HG02884 (cell line): ENCODE measurements around the gene ADK.
"Not testable (repeated sequence)": the region's sequence is repeated elsewhere in the genome, so short reads cannot be mapped to it uniquely, and the experiment has no call there.

Experiments used
- ATAC-seq: cut with Tn5 transposase; IDR thresholded peaks from one replicate; pipeline ENCODE4 v1.9.1; 2021; ENCODE audit warnings: mild to moderate bottlenecking, moderate library complexity; ENCODE audit not compliant: unreplicated experiment

Gene ADK

DNA sequence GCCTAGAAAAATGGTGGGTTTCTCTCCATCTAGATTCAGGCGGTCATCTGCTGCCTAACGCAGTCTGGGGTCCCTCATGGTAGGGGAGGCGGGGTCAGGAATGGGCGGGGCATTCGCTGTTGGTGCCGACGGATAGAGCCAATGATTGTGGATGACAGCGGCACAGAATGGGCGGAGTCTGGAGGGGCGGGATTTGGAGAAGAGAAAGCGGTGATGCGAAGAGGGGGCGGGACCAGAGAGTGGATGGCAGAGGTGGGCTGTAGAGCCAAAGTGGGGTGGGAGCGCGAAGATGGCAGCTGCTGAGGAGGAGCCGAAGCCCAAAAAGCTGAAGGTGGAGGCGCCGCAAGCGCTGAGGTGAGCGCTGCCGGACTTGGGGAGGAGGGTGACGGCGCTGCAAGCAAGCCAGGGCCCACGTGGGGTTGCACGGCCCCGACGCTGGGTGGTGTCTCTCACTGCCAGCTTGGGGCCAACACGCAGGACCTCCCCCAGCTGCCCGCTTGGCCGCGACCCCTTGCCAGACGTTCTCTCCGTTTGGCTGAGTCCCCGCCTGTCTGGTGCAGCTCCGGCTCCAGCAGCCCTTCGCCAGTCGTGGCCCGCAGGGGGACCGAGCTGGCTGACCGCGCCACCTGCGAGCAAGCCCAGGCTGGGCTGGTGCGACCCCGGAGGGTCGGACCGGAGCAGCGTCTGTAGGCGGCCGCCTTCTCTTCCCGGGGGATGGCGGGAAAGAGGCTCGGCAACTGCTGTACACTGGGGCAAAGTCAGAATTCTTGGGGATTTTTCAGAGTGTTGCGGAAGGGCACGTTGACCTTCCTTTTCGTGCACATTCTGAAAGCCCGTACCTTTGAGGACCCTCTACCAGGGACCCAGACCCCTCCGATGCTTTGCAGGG lies at the start of gene ADK:
Gene ADK, plus strand, starts transcription at position 232 of the 889 bp plus-strand sequence. Its CDS starts 58 bp downstream, at position 290.
- ATAC-seq = peak; percentile 80

DNA sequence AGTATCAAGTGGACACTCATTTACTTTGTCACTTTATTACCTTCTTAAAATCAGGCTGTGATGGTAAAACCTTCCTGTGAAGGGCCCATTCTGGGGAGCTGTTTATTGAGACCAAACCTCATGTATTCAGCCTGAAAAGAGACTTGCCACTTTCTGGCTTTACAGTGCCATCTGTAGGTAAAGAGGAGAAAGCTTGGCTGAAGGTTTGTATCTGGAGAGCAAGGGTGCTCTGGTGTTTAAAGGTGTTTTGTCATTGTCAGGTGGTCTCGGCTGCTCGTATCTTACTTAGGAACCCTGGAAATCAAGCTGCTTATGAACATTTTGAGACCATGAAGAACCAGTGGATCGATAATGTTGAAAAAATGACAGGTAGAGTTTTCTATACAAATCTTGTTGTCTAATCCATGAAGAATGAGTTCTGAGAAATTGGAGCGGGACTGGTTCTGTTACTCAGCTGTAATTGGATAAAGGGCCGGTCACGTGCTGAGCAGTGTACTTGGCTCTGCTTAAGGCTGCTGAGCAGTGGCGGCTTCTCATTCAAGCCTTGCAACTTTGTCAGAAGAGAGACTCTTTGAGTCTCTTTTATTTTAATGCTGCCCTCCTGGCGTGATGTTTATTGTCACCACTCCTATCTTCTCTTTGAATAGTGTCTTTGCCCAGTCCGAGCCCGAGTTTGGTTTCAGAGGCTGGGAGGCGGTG lies 47.3 kb upstream of the ADK start:
- ATAC-seq = no peak

- no peak for ATAC-seq
These were observed 46.5 kb upstream of the ADK start for GRCh38 chr10:74104480-74104879.

GRCh38 chr10:74104996-74105395 lies 46.0 kb upstream of the ADK start:
- ATAC-seq = no peak

GRCh38 chr10:74107391-74107790 lies 43.6 kb upstream of the ADK start:
- no peak for ATAC-seq

DNA sequence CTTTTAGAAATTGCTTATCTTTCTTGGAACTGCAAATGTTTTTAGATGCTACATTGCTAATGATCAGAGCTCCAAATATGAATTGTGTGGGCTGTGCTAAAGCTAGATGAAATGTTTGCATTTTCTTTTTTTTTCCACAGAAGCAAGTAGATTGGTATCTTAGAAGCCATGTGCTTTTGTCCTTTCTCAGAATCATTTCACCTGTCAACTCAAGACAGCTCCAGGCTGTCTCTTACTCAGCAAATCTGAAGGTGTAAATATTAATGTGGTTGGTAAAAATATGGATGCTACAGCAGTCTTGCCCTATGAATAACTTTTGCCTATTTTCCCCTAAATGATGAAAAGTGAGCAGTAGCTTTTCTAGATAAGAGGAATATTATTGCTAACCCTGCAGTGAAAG lies 41.6 kb upstream of the ADK start:
- no peak for ATAC-seq

GRCh38 chr10:74110120-74110519 lies 40.9 kb upstream of the ADK start:
- ATAC-seq = no peak

GRCh38 chr10:74111799-74112198 lies 39.2 kb upstream of the ADK start:
- ATAC-seq = no peak

- no peak for ATAC-seq
These were observed 37.5 kb upstream of the ADK start for GRCh38 chr10:74113546-74113945.

GRCh38 chr10:74114041-74114448 lies 37.0 kb upstream of the ADK start:
- no peak for ATAC-seq

DNA sequence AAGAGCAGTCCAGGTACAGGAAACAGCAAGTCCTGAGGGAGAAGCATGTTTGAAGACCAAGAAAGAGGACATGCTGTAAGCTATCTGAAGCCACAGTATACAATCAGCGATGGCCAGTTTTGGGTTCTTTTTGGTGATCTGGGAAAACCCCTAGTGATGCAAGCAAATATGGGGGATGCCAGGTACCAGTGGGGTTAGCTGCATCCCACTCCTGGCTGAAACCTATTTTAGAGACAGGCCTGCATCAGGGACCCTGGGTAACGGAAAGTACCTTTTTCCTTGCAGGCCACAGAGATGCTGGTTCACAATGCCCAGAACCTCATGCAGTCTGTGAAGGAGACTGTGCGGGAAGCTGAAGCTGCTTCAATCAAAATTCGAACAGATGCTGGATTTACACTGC lies 33.3 kb upstream of the ADK start:
- no peak for ATAC-seq

- no peak for ATAC-seq
These were observed 32.2 kb upstream of the ADK start for GRCh38 chr10:74118804-74119203.

- ATAC-seq = no peak
These were observed 30.1 kb upstream of the ADK start for GRCh38 chr10:74120911-74121310.

DNA sequence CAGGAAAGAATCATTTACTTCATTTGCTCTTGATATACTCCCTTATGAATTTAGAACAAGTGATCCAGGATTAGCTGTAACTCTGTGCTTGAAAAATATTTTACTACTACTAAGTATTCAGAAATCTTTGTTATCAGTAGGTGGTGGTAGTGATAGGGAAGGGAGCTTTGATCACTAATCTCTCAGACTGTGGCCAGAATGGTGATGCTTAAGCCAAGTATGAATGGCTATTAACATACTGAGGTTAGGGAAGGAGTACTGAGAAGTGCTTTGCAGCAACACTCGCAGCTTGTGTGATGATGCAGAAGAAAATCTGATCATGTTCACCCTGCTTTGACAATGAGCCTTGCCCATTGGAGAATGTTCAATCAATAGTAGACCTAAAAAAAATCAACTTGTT lies 29.7 kb upstream of the ADK start:
- ATAC-seq = no peak

DNA sequence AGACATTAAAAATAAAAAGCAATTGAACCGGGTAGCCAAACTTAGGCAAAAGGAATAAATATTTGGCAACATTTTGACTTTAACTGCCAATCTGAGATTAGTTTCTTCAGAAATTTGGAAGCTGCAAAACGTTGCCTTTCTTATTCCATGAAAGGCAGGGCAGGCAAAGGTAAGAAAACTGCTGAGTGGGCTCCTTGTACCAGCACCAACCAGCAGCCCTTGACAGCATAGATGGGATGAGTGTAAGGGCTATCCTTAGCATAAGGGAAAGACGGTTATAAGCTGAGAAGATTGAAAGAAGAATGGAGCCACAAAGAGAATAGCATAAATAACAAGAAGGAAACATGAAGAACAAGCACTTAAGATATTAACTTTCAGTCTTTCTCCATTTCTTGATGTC lies 29.0 kb upstream of the ADK start:
- no peak for ATAC-seq

DNA sequence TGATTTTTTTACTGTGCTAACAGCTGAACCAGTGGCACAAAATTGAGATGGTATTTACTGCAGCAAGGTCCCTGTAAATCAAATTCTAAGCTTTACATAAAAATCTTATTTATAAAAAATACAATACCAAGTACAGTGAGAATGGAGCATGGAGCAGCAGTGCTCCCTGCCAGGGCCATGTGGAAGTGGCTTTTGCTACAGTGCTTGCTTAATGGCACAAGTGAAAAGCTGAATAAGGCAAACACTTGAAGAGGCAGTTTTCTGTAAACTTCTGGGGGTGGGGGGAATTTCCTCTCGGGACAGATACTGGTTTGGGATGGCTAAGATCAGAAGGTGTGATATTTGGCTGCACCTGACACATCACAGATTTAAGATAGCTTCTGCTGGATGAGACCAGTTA lies 27.9 kb upstream of the ADK start:
- no peak for ATAC-seq

DNA sequence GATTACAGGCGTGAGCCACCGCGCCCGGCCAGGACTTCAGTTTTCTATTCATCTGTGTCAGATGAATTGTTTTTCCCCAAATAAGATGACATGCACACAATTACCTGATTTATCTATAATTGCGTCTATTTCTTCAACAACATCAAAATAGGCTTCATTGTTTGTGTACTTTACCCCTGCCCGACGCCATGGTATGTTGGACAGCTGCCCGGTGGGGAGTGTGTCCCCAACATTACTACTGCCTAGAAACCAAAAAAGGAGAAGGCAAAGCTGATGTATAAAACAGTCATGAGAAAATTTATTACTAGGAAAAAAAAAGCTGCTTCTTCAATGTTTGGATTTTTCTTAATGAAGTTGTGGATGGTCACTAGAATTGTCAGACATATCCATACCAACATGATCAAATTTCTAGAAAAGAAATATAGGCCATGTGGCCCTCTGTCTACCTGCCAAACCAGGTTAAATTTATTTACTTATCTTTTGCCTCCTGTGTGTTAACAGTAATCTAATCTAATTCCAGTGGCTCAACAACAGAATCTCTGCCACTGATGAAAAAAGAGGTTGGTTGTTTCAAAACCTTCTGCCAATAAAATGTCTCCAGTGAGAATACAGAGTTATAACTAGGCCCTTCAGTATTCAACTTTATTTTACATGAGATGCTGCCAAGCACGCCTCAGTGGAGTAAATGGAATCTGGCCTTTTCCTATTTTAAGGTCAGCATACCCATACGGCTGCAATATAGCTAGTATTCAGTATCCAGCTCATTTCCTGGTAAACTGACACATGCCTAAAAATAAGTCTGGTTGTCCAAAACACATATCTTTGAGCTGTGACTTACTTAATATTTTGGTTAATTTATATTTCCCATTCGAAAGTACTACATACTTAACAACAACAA lies 16.8 kb upstream of the ADK start:
- ATAC-seq = no peak

DNA sequence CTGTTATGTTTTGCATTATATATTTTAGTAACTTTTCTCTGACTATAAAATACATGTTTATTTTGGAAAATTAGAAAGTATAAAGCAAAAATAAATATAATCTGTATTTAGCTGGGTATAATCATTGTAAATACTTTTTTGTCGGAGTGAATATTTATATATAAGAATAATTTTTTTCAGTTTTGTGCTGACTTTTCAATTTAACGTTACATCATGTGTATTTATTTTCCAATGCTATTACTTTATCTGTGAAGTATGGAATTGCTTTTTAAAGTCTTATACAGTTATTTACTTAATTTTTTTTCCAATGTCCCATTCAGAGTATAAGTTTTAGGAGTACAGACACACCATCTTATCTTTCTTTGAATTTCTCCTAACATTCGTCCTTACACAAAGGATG lies 15.6 kb upstream of the ADK start:
- no peak for ATAC-seq

- no peak for ATAC-seq
These were observed 13.0 kb upstream of the ADK start for GRCh38 chr10:74137992-74138391.

DNA sequence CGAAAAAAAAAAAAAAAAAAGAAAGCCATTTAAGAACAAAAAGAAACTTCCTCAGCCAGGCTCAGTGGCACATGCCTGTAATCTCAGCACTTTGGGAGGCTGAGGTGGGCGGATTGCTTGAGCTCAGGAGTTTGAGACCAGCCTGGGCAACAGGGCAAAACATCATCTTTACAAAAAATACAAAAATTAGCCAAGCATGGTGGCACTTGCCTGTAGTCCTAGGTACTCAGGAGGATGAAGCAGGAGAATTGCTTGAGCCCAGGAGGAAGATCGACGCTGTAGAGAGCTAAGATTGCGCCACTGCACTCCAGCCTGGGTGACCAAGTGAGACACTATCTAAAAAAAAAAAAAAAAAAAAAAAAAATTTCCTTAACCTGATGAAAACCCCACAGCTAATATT lies 12.4 kb upstream of the ADK start:
- not testable (repeated sequence) for ATAC-seq

- ATAC-seq = no peak
These were observed 11.0 kb upstream of the ADK start for GRCh38 chr10:74139981-74140380.
